ENCODE data around the gene PRKCE.

GRCh38 chr2:45728458-45728942 lies 77.0 kb downstream of the PRKCE start:
- no peak for TF ChIP-seq POLR2A (IDR thresholded peaks at IDR 0.05)
- no peak for TF ChIP-seq CTCF (IDR thresholded peaks at IDR 0.05)
- TF ChIP-seq POLR2AphosphoS5 (IDR thresholded peaks at IDR 0.05), result no peak

Measured in sigmoid colon (tissue), 4 donors.